ENCODE measurements around the gene TGFB3. TPM values are rescaled to one million over a fixed set of nuclear protein-coding genes. Genes with fewer than 3 reads are reported as not detected.

TGFB3 gene
- total and polyA plus RNA-seq, 2 donors (not counting 3 experiments of a cell fraction or from before 2014, with no cell fraction given), result 5.3 to 5.4 TPM

DNA sequence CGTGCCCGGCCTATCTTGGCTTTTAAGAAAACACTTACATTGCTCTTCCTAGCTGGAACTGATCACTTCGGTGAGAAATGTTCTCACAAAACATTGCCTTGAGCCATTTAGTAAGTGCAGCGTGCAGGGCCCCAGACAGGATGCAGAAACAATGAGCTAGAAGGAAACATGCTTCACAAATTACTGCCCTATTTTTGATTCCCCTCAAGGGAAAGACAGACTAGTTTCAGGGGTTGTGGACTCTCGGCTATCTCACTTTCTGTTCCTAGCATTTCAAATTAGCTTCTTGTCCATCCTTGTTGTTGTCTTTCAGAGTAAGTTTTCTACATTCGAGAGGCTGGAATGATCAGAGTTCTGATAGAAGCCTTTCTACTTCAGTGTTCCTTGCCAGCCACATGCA, 21.6 kb downstream of the TGFB3 start:
- Histone ChIP-seq H3K4me2 (ENCODE audit: insufficient read depth, low read length) (no peak overlapping the region), H3K27me3 (ENCODE audit: control insufficient read depth in 2 of 2, insufficient read depth in 2 of 2, low read length in 2 of 2) (no peaks in the 10 kb centered on the region), H2AFZ (ENCODE audit: low read depth, low read length) (no peak overlapping the region), H3K4me3 (replicated peaks in 1 of 3; ENCODE audit: insufficient read depth in 1 of 3, low read depth in 1 of 3, low read length in 3 of 3) (no peak overlapping the region), H3K36me3 (ENCODE audit: control insufficient read depth in 2 of 2, extremely low read depth in 1 of 2, insufficient read depth in 2 of 2, low read length in 2 of 2) (peaks cover 0 to 2% of the 10 kb centered on the region in 2 experiments), H3K9me1 (replicated peaks; ENCODE audit: control insufficient read depth, extremely low read depth, insufficient read depth, low read length) (no peaks in the 10 kb centered on the region), H3K9ac (replicated peaks; ENCODE audit: extremely low read depth, insufficient read depth, low read length) (no peak overlapping the region), H3K27ac (ENCODE audit: insufficient read depth, low read depth, low read length) (no peak overlapping the region), H3K79me2 (ENCODE audit: control insufficient read depth, insufficient read depth, low read length) (no peaks in the 10 kb centered on the region), H3K4me1 (ENCODE audit: control insufficient read depth, extremely low read depth, insufficient read depth, low read length) (no peaks in the 10 kb centered on the region), H3K9me3 (replicated peaks; ENCODE audit: control insufficient read depth, insufficient read depth, low read length) (no peaks in the 10 kb centered on the region), H4K20me1 (replicated peaks; ENCODE audit: control insufficient read depth, extremely low read depth, insufficient read depth, low read length) (no peaks in the 10 kb centered on the region)
- ChIA-PET POLR2A (no interaction called here), CTCF (interaction anchor here (0.7 to 2.0 kb wide), 5 partner anchors 9 to 54 kb away, joined by 3 to 6 read pairs (median 3); no protein-coding TSS in a partner anchor)
- FAIRE-seq, result peak; percentile 4
- TF ChIP-seq JUN (IDR thresholded peaks at IDR 0.05; ENCODE audit: borderline replicate concordance, insufficient read depth, insufficient read length, low read depth), result no peak
- dilution Hi-C loops (cut with MboI; ENCODE audit: extremely low pct_ligation_motif_present, low sequenced_read_pairs) (no loop called here), intact Hi-C loops (cut with micrococcal nuclease) (no loop called here)
- BruUV-seq (replicated peaks), result no TSS peak
- DNase-seq (ENCODE audit: low read depth, low spot score), result no peak

DNA sequence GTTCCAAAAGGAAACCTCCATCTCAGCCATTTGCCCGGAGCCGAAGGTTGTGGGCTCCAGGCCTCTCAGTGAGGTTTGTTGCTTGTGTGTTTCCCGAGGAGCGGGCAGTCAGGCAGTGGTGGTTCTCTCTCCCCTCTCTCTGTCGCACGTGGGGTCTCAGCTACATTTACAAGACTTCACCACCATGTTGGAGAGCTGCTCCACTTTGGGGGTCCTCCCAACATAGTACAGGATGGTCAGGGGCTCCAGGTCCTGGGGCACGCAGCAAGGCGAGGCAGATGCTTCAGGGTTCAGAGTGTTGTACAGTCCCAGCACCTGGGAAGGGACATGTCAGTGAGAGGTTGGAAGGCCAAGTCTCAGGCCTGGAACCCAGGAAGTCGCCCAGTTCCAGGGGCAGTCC, 22.8 kb downstream of the TGFB3 start:
- dilution Hi-C loops (cut with MboI; ENCODE audit: extremely low pct_ligation_motif_present, low sequenced_read_pairs), result no loop called here
- no peaks in the 10 kb centered on the region for H3K9me1 ChIP-seq (replicated peaks; ENCODE audit: control insufficient read depth, extremely low read depth, insufficient read depth, low read length)
- no peak overlapping the region for H3K4me3 ChIP-seq (replicated peaks in 1 of 3; ENCODE audit: insufficient read depth in 1 of 3, low read depth in 1 of 3, low read length in 3 of 3)

More for the DNA sequence above, 22.8 kb downstream of the TGFB3 start:
- Histone ChIP-seq H3K4me2 (ENCODE audit: insufficient read depth, low read length) (no peak overlapping the region), H3K27ac (ENCODE audit: insufficient read depth, low read depth, low read length) (no peak overlapping the region), H4K20me1 (replicated peaks; ENCODE audit: control insufficient read depth, extremely low read depth, insufficient read depth, low read length) (no peaks in the 10 kb centered on the region), H3K27me3 (ENCODE audit: control insufficient read depth in 2 of 2, insufficient read depth in 2 of 2, low read length in 2 of 2) (no peaks in the 10 kb centered on the region), H3K9ac (replicated peaks; ENCODE audit: extremely low read depth, insufficient read depth, low read length) (no peak overlapping the region), H3K4me1 (ENCODE audit: control insufficient read depth, extremely low read depth, insufficient read depth, low read length) (no peaks in the 10 kb centered on the region), H3K79me2 (ENCODE audit: control insufficient read depth, insufficient read depth, low read length) (no peaks in the 10 kb centered on the region), H3K9me3 (replicated peaks; ENCODE audit: control insufficient read depth, insufficient read depth, low read length) (no peaks in the 10 kb centered on the region), H3K36me3 (ENCODE audit: control insufficient read depth in 2 of 2, extremely low read depth in 1 of 2, insufficient read depth in 2 of 2, low read length in 2 of 2) (peaks cover 0 to 2% of the 10 kb centered on the region in 2 experiments), H2AFZ (ENCODE audit: low read depth, low read length) (no peak overlapping the region)
- ChIA-PET CTCF (interaction anchor here (1.4 kb wide), 2 partner anchors 10 to 20 kb away, joined by 3 to 4 read pairs; no protein-coding TSS in a partner anchor), POLR2A (no interaction called here)
- no TSS peak for BruUV-seq (replicated peaks)
- no peak for FAIRE-seq
- no peak for TF ChIP-seq POLR2AphosphoS5 (IDR thresholded peaks at IDR 0.05; ENCODE audit: insufficient read depth, low read depth, low read length)
- TF ChIP-seq, protein P1, sequence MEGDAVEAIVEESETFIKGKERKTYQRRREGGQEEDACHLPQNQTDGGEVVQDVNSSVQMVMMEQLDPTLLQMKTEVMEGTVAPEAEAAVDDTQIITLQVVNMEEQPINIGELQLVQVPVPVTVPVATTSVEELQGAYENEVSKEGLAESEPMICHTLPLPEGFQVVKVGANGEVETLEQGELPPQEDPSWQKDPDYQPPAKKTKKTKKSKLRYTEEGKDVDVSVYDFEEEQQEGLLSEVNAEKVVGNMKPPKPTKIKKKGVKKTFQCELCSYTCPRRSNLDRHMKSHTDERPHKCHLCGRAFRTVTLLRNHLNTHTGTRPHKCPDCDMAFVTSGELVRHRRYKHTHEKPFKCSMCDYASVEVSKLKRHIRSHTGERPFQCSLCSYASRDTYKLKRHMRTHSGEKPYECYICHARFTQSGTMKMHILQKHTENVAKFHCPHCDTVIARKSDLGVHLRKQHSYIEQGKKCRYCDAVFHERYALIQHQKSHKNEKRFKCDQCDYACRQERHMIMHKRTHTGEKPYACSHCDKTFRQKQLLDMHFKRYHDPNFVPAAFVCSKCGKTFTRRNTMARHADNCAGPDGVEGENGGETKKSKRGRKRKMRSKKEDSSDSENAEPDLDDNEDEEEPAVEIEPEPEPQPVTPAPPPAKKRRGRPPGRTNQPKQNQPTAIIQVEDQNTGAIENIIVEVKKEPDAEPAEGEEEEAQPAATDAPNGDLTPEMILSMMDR (IDR thresholded peaks at IDR 0.05; ENCODE audit: extremely low read depth in 1 of 2, insufficient read depth in 1 of 2, low read depth in 1 of 2, low read length in 2 of 2), result no peak
- no peak for TF ChIP-seq EZH2 (IDR thresholded peaks at IDR 0.05; ENCODE audit: borderline replicate concordance, low read depth, low read length, severe bottlenecking)
- no peak for TF ChIP-seq FOS (IDR thresholded peaks at IDR 0.05; ENCODE audit: borderline replicate concordance, insufficient read depth, low read length)
- TF ChIP-seq, protein P2, sequence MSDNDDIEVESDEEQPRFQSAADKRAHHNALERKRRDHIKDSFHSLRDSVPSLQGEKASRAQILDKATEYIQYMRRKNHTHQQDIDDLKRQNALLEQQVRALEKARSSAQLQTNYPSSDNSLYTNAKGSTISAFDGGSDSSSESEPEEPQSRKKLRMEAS (IDR thresholded peaks at IDR 0.05; ENCODE audit: insufficient read depth, insufficient read length), result no peak
- no peak for TF ChIP-seq JUN (IDR thresholded peaks at IDR 0.05; ENCODE audit: borderline replicate concordance, insufficient read depth, insufficient read length, low read depth)
- TF ChIP-seq GATA2 (IDR thresholded peaks at IDR 0.05; ENCODE audit: insufficient read depth, insufficient read length, low read depth, low read length), result no peak
- TF ChIP-seq MYC (IDR thresholded peaks at IDR 0.05; ENCODE audit: low read depth, low read length), result no peak
- TF ChIP-seq POLR2A (IDR thresholded peaks at IDR 0.05; ENCODE audit: low read depth, low read length), result no peak
- intact Hi-C loops (cut with micrococcal nuclease), result no loop called here
- DNase-seq (ENCODE audit: low read depth, low spot score), result no peak
